Mucosa of descending colon (tissue), 3 donors: ENCODE data around the gene PRDM16. TPM values are rescaled to one million over a fixed set of nuclear protein-coding genes. Genes with fewer than 3 reads are reported as not detected.

Experiments used
- ATAC-seq: fragments of 200-7000 bp; cut with Tn5 transposase; one replicate; pipeline ENCODE4 v1.9.1; 2020; ENCODE audit warnings: mild to moderate bottlenecking, moderate library complexity
- DNase-seq, 3 donors: peaks; one replicate each; pipeline ENCODE4 v3.0.0-alpha.2; 2020
- H3K36me3 ChIP-seq: fragments of 200-600 bp; one replicate; pipeline ENCODE4 v1.8.0; 2021; ENCODE audit warnings: low read depth, mild to moderate bottlenecking
- H3K4me1 ChIP-seq: fragments of 200-600 bp; one replicate; pipeline ENCODE4 v1.8.0; 2021; ENCODE audit warnings: low read depth, mild to moderate bottlenecking
- H3K4me3 ChIP-seq: fragments of 200-600 bp; one replicate; pipeline ENCODE4 v1.8.0; 2021; ENCODE audit warnings: mild to moderate bottlenecking
- H3K9me3 ChIP-seq: fragments of 200-600 bp; one replicate; pipeline ENCODE4 v1.8.0; 2021; ENCODE audit warnings: mild to moderate bottlenecking
- intact Hi-C, 2 donors: fragments of 100-400 bp; cut with DNase I in 1 of 2; cut with micrococcal nuclease in 1 of 2; formaldehyde crosslinking; loops; one replicate each; pipeline versions ENCODE4 v1.11.0 to v1.11.1; 2022; cut with DNase I, micrococcal nuclease
- microRNA-seq: library from miRNA; unstranded; fragments of <30 nt; microRNA quantifications from one replicate; pipeline ENCODE4, GENCODE V29; 2019
- total RNA-seq, 3 donors: library from RNA; stranded (reverse); fragmentation: NEBNext Ultra II Directional in 2 of 3; extraction: Animal tissue kit (Norgen Biotek cat#: 25700) in 2 of 3; gene quantifications; one replicate each; pipeline versions ENCODE4 v1.2.1 to v1.2.4, GENCODE V29; 2021 to 2023
- TF ChIP-seq, protein P1 (sequence below): fragments of 200-600 bp; IDR thresholded peaks from one replicate; pipeline ENCODE4 v1.8.0; 2022; ENCODE audit warnings: antibody characterized with exemption, mild to moderate bottlenecking
- donor health status: DM: no; HTN: no; CAD: no; lungs with moderate emphysema.
- donor health status: DM: no; HTN: no; CAD: no.
- donor health status: DM: no; HTN: yes; CAD: no.

Gene PRDM16
- total RNA-seq, 3 donors from 2014 or later: 1.6 to 2.5 (median 2.4) TPM

DNA sequence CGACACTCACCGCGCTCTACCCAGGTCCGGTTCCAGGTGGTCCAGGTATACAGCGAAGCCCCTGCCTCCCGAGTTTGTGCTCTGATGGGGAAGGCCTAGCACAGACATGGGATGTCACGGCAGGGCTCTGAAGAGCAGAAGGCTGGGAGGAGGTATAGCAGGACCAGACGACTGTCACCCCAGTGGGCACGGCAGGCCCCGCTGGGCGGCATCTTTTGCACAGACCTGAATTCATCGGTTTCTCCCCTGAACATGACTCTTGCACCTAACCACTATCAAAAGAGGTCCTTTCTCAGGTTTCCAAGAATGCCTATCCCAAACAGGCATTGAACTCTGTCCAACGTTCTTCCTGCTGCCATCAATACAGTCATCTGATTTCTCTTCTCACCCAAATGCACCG lies 416.0 kb downstream of the PRDM16 start:
- H3K9me3 ChIP-seq: no peaks in the 10 kb centered on the region
- H3K36me3 ChIP-seq: no peaks in the 10 kb centered on the region
- TF ChIP-seq, protein P1, sequence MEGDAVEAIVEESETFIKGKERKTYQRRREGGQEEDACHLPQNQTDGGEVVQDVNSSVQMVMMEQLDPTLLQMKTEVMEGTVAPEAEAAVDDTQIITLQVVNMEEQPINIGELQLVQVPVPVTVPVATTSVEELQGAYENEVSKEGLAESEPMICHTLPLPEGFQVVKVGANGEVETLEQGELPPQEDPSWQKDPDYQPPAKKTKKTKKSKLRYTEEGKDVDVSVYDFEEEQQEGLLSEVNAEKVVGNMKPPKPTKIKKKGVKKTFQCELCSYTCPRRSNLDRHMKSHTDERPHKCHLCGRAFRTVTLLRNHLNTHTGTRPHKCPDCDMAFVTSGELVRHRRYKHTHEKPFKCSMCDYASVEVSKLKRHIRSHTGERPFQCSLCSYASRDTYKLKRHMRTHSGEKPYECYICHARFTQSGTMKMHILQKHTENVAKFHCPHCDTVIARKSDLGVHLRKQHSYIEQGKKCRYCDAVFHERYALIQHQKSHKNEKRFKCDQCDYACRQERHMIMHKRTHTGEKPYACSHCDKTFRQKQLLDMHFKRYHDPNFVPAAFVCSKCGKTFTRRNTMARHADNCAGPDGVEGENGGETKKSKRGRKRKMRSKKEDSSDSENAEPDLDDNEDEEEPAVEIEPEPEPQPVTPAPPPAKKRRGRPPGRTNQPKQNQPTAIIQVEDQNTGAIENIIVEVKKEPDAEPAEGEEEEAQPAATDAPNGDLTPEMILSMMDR: no peak
- intact Hi-C loops: no loop called here
- H3K4me1 ChIP-seq: peaks cover 8% of the 10 kb centered on the region
- ATAC-seq (no peak), DNase-seq (no peak)
- no peak overlapping the region for H3K4me3 ChIP-seq

Small RNA genes lying within 50 kb of the gene (microRNA-seq; reads per million reads assigned to microRNA genes)
- not detected for gene MIR4251

Other genes with a start within 250 kb of the PRDM16 start
- gene ACTRT2, start 47.7 kb upstream of the PRDM16 start, total RNA-seq: not detected